ENCODE measurements around the gene CCNB3.
"Not testable (repeated sequence)": the region's sequence is repeated elsewhere in the genome, so short reads cannot be mapped to it uniquely, and the experiment has no call there.

The CCNB3 gene

DNA sequence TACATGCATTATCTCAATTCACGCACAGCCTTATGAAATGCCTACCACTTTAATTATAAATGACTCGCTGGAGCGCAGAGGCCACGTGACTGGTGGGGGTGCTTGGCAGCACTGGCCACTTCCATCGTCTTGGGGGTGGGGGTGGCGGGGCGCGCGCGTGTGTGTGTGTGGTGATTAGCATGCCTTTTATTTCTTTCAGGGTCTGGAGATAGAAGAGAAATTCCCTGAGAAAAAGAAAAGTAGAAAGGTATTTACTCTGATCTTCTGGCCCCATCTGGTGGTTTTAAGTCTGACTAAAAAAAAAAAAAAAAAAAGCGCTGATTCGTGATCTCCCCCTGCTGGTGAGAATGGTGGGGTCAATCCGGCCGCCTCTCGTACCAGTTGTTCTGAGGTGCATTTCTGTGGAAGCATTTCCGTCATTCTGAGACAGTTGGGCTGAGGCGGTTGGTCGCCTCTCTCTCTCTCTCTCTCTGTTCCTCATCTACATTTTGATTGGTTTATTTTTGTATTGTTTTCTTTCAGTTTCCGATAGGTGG, at the start of gene CCNB3:
Gene CCNB3, plus strand, starts transcription at position 402 of the 536 bp plus-strand sequence. CDS start 80,399 bp downstream, outside the sequence.
- DNase-seq (ENCODE audit: low spot score): peak; percentile 57

GRCh38 chrX:50157545-50158135, 46.9 kb upstream of the CCNB3 start:
- DNase-seq (ENCODE audit: low spot score): no peak

GRCh38 chrX:50158593-50158992, 46.0 kb upstream of the CCNB3 start:
- DNase-seq (ENCODE audit: low spot score): no peak

GRCh38 chrX:50161127-50161526, 43.4 kb upstream of the CCNB3 start:
- no peak for DNase-seq (ENCODE audit: low spot score)

- no peak for DNase-seq (ENCODE audit: low spot score)
Observed at GRCh38 chrX:50165727-50166126, 38.8 kb upstream of the CCNB3 start.

- no peak for DNase-seq (ENCODE audit: low spot score)
Observed at GRCh38 chrX:50167366-50167765, 37.2 kb upstream of the CCNB3 start.

- DNase-seq (ENCODE audit: low spot score): no peak
Observed at GRCh38 chrX:50168241-50168687, 36.3 kb upstream of the CCNB3 start.

DNA sequence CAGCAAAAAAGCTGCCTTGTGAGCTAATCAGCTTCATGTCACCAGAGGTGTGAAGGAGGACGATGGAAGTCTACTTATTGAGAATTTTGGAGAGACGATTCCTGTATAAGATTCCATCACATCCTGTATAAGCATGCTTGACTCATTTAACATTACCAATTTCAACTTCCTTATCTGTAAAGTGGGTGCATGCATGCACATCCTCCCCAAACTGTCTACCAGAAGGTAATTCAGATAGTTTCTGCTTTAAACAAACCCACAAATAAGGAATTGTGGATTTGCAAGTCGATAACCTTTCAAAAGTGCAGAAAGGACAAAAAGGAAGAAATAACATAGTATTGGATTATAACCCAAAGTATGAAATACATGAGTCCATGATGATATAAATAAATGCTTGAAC, 34.8 kb upstream of the CCNB3 start:
- DNase-seq (ENCODE audit: low spot score): no peak

DNA sequence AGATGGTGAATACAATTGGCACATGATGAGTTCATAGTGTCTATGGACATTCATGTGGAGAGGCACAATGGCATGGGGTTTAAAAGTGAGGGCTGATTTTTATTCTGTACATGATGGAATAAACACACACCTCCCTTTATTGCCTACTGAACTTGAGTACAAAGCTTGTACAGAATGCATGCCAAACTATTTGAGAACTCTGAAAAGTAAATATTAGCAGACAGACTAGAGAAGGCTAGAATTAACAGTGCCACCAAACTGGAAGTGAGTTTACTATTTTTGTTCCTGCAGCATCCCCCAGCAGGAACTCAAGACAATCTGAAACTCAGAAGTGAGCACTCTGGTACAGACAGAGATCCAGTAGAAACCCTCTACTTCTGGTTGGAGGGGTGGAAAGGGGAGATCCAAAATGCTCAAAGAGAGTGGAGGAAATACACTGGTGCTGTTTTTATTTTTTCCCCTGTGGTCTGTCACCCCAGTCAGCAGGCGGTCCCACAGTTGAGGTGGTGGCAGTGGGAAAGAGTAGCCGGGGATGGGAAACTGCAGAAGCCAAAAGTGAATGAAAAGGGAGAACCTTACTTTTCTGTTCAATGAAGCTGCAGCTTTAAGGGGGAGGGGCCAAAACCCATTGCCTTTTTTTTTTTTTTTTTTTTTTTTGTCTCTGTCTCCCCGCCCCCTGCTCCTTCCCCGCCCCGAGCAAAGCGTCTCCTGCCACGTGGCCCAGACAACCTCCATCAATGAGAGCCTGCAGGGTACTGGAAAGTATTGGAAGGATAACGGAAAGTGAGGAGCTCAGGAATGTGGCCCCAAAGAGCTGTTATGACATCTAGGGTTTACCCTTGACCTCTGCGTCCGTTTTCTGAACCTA, 24.3 kb upstream of the CCNB3 start:
- no peak for DNase-seq (ENCODE audit: low spot score)

- DNase-seq (ENCODE audit: low spot score): no peak
Observed at GRCh38 chrX:50183891-50184290, 20.7 kb upstream of the CCNB3 start.

DNA sequence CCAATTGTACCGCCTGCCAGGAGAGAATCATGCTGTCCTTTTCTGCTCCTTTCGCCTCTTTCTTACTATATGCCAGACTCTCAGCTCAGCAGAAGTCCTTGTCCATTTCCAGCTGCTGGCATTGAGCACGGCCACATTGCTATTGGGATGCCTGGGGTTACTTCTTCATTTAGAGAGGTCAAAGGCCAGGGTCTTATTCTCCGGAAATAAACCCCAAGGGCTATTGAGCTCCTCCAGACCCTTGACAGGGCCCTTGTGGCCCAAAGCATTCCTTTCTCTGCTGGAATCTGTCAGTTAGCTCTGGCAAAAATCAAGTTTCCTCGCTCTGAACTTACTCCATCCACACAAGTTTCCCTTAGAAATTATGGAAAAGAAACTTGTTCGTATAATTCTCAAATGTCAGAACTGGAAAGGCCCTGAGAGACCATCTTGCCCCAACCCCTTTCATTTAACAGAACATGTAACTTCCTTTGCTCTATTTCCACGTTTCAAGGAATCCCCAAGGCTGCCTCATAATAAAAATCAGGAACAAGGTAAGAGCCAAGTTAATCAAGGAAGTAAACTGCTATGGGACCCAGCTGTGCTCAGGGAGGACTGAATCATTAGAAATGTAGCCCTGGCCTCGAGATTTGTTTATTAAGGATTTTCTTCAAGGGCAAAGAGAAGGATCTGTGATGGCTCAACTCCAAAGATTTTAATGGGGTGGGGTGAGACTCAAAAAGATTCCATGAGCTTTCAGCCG, 15.5 kb upstream of the CCNB3 start:
- no peak for DNase-seq (ENCODE audit: low spot score)

DNA sequence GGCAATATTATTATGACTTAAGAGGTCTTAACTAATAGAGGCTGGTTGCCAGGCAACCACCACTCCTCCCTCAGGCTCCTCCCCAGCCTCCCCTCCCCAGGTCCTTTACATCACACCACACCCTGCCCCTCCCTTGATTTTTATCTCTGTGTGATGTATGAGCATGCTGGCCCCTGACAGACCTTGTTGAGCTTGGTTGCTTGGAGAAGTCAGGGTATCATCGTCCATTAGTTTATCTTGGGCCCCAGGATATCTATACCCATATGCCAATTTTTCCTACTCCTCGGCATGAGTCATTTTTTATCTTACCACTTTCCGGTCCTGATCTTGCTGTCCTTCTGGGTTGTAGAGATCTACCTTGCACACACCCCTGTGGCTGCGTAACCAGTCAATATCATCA, 6.2 kb upstream of the CCNB3 start:
- no peak for DNase-seq (ENCODE audit: low spot score)

DNA sequence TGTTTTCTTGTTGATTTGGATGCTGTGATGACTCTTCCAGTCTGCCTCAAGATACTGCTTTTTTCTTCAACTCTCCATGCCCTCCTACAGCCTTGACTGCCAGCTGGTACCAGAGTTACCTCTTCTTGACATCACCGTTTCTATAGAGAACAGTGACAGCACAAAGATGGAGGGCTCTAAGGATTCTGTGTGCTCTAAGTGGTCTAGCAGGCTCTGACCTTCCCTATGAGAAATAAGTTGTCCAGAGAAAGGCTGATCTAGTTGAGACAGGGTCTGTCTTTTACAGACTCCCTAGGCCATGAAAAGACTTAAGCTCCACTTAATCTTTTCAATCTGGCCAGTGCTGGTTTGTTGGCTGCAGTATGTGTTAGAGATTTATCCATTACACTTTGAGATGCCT, 3.7 kb upstream of the CCNB3 start, which contains the start of gene AKAP4:
Gene AKAP4, minus strand, starts transcription at position 101 of the 400 bp plus-strand sequence. CDS start 118 bp downstream, outside the sequence.
- DNase-seq (ENCODE audit: low spot score): no peak

GRCh38 chrX:50202539-50202938, 2.0 kb upstream of the CCNB3 start:
- no peak for DNase-seq (ENCODE audit: low spot score)

GRCh38 chrX:50206753-50207152, 2.2 kb downstream of the CCNB3 start:
- DNase-seq (ENCODE audit: low spot score): no peak

DNA sequence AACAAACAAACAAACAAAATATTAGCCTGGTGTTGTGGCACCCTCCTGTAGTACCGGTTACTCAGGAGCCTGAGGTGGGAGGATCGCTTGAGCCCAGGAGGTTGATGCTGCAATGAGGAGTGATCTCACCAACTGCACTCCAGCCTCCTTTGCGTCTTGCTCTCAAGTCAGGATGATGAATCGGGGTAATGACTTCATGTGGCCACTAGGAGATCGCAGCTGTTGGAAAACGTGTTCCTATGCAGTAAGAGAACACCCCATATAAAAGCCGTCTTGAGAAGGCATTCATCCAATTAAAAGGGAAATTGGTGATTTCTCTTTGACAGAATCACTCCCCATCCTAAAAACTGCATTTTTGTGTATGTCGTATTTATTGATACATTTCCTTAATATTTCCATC, 6.9 kb downstream of the CCNB3 start:
- DNase-seq (ENCODE audit: low spot score): no peak

- DNase-seq (ENCODE audit: low spot score): no peak
Observed at GRCh38 chrX:50281253-50281652, 76.7 kb downstream of the CCNB3 start.

DNA sequence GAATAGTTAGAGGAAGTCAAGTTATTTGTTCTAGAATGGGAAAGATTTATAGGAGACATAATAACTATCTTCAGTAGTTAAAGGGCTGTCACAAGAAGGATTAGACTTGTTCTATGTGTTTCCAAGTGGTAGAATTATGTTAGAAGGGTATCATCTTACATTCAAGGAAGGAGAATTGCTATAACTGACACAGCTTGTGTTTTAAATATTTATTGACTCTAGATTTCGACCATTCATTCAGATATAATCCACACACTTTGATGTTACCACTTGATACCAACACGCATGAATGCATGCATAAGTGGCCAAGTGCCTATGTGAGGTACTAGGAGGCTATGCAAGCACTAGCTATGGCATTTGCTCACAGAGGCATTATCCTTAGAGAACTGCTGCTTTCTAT, 122.7 kb downstream of the CCNB3 start:
- no peak for DNase-seq (ENCODE audit: low spot score)

DNA sequence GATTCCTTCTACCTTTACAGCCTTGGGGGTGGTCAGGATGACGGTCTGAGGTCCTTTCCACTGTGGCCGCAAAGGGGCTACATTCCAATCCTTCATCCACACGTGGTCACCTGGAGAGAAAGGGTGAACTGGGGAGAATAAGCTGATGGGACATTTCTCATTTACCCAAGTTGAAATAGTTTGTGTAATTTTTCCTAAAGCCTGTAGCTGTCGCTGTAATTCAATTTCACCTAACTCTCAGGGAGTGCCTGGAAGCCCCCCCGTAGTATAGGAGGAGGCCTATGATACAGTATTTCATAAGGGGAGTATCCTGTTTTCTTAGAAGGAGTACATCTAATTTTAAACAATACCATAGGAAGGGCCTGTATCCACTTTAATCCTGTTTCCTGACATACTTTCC, 128.1 kb downstream of the CCNB3 start:
- not testable (repeated sequence) for DNase-seq (ENCODE audit: low spot score)

DNA sequence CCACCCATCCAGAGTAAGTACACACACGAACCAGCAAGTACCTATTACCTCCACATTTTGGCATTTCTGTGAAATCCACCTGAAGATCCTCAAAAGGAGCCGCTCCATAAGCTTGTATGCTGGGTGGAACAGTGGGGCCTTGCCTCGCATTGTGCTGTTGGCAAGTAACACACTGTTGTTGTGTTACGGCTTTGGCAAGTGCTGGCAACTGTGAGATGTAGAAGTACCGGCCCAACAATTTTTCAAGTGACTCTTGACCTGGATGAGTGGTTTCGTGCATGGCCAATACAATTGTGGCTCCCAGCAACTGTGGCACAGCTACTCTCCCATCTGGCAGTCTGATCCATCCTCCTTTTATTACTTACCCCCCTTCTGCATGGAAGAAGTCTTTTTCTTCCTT, 128.7 kb downstream of the CCNB3 start:
- no peak for DNase-seq (ENCODE audit: low spot score)

- DNase-seq (ENCODE audit: low spot score): no peak
Observed at GRCh38 chrX:50343917-50344316, 139.4 kb downstream of the CCNB3 start.

DNA sequence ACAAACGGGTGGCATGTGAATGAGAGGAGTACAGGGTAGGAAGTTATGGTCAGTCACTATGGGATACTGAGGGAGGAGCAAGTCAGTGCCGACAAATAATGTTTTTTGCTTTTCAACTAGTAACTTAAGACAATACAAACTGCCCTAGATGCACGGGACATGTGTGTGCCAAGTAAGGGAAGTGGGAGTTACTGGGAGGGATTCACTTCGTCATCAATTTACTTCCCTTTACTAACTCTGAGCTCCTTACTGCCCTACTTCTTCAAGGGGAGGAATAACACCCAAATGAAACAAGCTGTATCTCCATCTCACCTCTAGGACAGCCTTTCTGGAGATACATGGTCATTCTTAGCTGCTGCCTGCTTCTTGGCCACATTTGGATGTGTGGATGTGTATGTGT, 168.4 kb downstream of the CCNB3 start:
- no peak for DNase-seq (ENCODE audit: low spot score)

All from ecto neural progenitor cell (in vitro differentiated cells).